Measurements from ENCODE around the gene ATF7IP2.
"Not testable (repeated sequence)": the region's sequence is repeated elsewhere in the genome, so short reads cannot be mapped to it uniquely, and the experiment has no call there.

The ATF7IP2 gene

GRCh38 chr16:10376229-10376628, 9.6 kb upstream of the ATF7IP2 start:
- DNase-seq: no peak

GRCh38 chr16:10383626-10384025, 2.2 kb upstream of the ATF7IP2 start:
- no peak for DNase-seq

GRCh38 chr16:10386517-10387100, 748 bp downstream of the ATF7IP2 start:
- no peak for DNase-seq

- DNase-seq: no peak
Observed at GRCh38 chr16:10387188-10387617, 1.3 kb downstream of the ATF7IP2 start.

DNA sequence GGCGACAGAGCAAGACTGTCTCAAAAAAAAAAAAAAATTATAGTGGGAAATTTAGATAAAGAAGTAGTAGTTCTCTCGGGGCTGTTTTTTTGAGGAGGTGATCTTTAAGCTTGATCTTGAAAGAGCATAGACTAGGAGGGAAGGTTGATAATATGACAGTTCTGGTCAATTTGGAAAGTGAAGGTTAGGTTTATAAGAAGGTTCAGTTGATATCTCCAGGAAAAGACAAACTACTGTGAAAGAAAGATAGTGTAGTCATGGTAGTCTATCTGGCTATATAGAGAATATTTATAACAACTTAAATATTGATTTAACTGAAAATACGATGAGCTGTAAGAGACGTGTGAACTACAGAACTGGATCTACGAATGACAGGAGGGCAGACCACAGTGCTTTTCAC, 3.1 kb downstream of the ATF7IP2 start:
- DNase-seq: no peak

- no peak for DNase-seq
Observed at GRCh38 chr16:10390330-10390729, 4.5 kb downstream of the ATF7IP2 start.

GRCh38 chr16:10390867-10391266, 5.0 kb downstream of the ATF7IP2 start:
- no peak for DNase-seq

GRCh38 chr16:10391339-10391738, 5.5 kb downstream of the ATF7IP2 start:
- no peak for DNase-seq

DNA sequence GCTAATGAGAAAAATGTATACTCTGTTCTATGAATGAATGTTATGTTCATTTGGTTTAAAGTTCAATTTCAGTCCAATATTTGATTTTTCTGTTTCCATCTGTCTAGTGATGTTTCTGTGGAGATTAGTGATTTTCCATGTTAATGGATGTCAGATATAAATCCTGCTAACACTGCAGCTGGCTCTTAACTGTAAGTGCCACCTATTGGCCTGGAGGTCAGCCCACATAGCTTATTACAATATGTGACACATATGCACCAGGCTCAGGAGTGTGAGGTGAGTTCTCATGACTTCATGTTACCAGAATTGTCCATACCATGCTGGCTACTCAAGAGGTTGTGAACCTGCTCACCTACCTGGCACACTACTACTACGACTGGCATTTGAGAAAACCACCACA, 17.1 kb downstream of the ATF7IP2 start:
- DNase-seq: no peak

DNA sequence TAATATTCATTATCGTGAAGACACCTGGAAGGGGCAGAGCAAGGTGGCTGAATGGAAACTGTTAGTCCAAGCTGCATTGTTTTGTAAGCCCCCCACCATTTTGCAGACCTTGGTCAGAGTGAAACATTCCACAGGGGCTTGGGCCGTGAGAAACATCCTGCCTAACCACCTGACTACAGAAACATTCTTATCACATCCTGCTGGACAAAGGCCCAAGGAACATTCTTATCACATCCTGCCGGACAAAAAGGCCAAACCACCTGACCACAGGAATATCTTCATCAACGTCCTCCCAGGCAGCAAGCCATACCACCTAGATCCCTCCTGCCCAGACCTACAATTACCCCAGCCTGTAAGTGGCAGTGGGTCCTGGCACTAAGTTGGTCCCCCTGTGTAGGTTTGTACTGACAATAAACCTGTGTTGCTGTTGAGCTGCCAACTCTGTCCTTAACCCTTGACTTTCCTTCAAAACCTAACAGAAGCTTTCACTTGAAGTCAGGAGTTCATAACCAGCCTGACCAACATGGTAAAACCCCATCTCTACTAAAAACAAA, 19.6 kb downstream of the ATF7IP2 start:
- DNase-seq: no peak

DNA sequence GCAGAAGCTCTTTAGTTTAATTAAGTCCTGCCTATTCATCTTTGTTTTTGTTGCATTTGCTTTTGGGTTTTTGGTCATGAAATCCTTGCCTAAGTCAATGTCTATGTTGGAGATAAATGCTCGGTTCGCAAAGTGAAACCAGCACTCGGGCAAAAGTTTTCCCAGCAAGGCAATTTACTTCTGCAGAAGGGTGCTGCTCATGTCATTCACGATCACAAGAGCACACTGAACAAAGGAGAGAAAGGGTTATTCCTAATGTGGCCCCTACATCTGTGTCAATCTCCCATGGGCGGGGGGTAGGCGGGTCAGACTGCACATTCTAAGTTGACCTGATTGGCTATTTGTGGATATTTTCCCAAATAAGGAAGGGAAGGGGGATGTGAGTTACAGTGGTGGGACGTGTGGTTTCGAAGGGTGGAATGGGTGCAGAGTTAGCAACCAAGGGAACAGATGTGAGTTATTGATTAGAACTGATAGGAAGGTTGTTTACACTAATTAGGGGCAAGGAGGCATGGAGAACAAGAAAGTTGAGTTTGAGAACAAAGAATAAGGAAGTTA, 23.0 kb downstream of the ATF7IP2 start:
- no peak for DNase-seq

- DNase-seq: not testable (repeated sequence)
Observed at GRCh38 chr16:10409713-10410112, 23.9 kb downstream of the ATF7IP2 start.

- no peak for DNase-seq
Observed at GRCh38 chr16:10410469-10410868, 24.6 kb downstream of the ATF7IP2 start.

- no peak for DNase-seq
Observed at GRCh38 chr16:10412935-10413601, 27.2 kb downstream of the ATF7IP2 start.

DNA sequence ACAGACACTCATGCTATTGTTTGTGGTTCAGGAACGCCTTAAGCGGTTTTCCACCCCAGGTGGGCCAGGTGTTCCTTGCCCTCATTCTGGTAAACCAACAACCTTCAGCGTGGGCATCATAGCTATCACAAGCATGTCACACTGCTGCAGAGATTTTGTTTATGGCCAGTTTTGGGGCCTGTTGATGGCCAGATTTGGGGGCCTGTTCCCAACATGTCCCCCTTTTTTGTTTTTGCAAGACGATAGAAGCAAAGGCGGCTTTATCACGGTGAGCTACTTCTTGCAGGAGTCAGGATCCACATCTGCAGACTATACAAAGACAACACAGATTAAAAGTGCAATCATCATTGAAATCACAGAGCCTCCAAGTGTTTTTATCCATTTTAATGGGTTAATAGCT, 32.3 kb downstream of the ATF7IP2 start:
- not testable (repeated sequence) for DNase-seq

- no peak for DNase-seq
Observed at GRCh38 chr16:10419701-10420100, 33.8 kb downstream of the ATF7IP2 start.

DNA sequence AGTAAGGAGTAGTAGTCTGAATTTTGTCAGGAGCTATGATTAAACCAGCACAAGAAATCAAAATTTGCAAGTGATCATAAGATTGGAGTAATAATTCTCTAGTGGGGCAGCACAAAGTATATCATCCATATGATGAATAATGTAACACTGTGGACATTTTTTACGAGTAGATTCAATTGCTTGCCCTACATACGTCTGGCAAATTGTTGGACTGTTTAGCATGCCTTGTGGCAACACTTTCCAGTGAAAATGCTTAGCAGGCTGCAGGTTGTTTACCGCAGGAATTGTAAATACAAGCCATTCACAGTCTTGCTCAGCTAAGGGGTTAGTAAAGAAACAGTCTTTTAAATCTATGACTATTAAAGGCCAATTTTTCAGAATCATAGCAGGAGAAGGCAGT, 35.7 kb downstream of the ATF7IP2 start:
- no peak for DNase-seq

GRCh38 chr16:10428433-10429168, 42.7 kb downstream of the ATF7IP2 start:
- DNase-seq: no peak

- DNase-seq: not testable (repeated sequence)
Observed at GRCh38 chr16:10429299-10429969, 43.6 kb downstream of the ATF7IP2 start.

DNA sequence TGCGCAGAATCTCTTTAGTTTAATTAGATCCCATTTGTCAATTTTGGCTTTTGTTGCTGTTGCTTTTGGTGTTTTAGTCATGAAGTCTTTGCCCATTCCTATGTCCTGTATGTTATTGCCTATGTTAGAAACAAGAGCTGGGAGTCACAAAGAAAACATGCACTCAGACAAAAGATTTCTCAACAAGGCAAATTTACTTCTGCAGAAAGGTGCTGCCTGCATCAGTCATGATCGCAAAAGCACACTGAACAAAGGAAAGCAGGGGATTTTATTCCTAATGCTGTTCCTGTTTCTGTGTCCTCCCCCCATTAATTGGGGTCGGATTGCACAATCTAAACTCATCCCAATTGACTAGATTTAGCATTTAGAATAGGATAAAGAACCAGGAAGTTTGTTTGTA, 55.9 kb downstream of the ATF7IP2 start:
- DNase-seq: no peak

DNA sequence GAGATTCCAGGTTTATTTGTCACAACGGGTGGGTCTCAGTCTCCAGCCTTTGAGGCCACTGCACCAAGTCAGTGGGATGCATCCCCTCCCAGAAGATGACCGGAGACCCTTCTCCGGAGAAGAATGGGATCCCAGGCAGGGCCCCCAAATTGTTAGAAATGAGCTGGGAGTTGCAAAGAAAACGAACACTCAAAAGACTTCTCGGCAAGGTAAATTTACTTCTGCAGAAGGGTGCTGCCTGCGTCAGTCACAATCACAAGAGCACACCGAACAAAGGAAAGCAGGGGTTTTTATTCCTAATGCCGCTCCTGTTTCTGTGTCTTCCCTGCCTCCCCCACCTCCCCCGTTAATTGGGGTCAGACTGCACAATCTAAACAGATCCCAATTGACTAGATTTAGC, 61.4 kb downstream of the ATF7IP2 start:
- DNase-seq: no peak

DNA sequence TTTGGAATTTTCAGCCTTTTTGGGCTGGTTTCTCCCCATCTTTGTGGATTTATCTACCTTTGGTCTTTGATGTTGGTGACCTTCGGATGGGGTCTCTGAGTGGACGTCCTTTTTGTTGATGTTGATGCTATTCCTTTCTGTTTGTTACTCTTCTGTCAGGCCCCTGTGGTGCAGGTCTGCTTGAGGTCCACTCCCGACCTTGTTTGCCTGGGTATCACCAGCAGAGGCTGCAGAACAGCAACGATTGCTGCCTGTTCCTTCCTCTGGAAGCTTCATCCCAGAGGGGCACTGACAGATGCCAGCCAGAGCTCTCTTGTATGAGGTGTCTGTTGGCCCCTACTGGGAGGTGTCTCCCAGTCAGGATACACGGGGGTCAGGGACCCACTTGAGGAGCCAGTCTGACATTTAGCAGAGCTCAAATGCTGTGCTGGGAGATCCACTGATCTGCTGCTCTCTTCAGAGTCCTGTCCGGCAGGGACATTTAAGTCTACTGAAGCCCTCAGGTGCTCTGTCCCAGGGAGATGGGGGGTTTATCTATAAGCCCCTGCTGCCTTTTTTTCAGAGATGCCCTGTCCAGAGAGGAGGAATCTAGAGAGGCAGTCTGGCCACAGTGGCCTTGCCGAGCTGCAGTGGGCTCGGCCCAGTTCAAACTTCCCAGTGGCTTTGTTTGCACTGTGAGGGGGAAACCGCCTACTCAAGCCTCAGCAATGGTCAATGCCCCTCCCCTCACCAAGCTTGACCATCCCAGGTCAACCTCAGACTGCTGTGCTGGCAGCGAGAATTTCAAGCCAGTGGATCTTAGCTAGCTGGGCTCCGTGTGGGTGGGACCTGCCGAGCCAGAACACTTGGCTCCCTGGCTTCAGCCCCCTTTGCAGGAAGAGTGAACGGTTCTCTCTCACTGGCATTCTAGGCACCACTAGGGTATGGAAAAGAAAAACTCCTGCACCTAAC, 66.6 kb downstream of the ATF7IP2 start:
- DNase-seq: not testable (repeated sequence)
